Brain pericyte (primary cell): ENCODE measurements around the gene GPSM3.
"Not testable (repeated sequence)": the region's sequence is repeated elsewhere in the genome, so short reads cannot be mapped to it uniquely, and the experiment has no call there.

Experiments
- DNase-seq: peaks from one replicate; pipeline ENCODE4 v3.0.0-alpha.2; 2012; ENCODE audit warnings: low read depth, low spot score

The GPSM3 gene

DNA sequence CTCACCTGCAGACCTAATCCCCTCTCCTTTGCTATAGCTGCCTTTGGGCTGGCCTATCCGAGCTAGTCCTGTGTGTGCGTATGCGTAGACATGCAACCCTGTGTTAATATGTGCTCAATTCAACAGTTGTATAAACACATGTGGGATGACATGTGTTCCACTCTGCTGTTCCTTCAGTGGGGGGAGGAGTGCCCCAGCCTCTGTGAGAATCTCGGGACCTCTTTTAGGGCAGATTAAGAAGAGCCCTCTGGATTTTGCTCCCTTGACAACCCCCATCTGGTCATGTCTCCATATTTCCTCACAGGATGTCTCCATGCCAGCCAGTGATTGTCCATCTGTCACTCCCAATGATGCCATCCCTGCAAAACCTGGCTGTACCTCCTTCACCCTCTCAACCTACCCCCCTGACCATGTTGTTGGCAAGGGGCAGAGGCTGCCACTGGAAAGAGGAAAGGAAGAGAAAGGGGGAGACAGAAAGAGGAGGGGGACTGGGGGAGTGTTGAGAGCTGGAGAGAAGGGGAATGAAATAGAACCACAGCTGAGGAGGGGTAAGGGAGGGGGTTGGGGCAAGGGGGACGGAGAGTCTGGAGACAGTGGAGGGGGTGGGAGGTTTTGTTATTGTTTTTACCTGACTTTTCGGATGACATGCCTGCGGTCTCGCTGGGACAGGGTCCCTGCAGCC, 41.1 kb downstream of the GPSM3 start:
- no peak for DNase-seq

GRCh38 chr6:32149932-32150870, 42.2 kb downstream of the GPSM3 start:
- no peak for DNase-seq

DNA sequence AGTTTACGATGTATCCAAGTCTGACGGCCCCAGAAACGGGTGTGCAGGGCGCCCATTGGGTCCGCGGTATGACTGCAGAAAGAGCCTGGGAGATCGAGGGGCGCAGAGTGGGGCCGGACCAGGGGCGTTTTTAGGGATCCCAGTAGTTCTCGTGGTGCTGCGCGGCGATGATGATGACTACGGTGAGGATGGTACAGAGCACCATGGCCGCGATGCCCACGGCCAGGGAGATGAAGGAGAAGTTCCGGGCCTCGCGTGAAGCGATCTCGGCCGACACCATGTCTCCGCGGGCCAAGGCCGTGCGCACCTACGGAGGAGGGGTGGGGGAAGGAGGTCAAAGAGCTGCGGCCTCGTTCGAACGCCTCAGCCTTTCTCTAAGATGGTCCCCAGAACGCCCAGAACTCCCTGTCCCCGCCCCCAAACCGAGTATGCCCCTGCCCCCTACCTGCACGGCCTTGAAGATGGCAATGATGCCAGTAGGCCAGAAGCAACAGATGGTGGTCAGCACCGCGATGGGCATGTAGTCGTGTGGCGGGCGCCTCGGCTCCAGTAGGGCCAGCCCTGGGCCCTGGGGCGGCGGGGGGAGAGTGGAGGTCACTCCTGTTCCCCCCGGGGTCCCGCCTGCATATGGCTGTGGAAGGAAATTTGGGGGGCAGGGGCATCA, 43.2 kb downstream of the GPSM3 start:
- no peak for DNase-seq

- DNase-seq, result no peak
These were observed 44.0 kb downstream of the GPSM3 start for GRCh38 chr6:32148289-32149091.

DNA sequence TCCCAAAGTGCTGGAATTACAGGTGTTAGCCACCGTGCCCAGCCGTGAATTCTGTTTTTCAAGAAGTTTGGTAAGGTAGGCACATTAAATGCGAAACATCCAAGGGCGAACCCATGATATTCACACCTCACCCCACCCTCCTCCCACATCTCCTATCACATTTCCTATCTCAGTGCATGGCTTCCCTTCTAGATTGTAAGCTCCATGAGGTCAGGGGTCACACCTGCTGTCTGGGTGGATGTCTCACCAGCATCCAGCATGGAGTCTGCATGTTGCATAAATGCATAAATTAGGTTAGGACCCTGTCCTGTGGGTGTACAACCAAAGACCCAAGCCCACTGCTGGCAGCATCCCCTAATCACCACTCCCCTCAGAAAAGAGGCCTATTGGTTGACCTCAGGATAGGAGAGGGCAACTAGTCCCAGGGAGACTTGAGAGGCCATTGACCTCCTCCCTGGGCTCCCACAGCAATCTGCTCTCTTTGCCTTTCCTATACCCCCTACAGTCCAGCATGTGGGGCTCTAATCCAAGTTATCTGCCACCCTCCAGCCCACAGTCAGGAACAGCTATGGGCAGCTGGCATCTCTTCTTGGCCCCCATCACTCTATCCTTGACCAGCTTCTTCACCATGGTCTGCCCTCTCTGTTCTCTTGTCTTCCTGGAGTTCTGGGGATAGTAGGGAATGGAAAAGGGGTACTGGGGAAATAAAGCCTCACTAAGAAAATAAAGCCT, 44.9 kb downstream of the GPSM3 start:
- DNase-seq, result no peak

- DNase-seq, result no peak
These were observed 45.8 kb downstream of the GPSM3 start for GRCh38 chr6:32146687-32147086.

DNA sequence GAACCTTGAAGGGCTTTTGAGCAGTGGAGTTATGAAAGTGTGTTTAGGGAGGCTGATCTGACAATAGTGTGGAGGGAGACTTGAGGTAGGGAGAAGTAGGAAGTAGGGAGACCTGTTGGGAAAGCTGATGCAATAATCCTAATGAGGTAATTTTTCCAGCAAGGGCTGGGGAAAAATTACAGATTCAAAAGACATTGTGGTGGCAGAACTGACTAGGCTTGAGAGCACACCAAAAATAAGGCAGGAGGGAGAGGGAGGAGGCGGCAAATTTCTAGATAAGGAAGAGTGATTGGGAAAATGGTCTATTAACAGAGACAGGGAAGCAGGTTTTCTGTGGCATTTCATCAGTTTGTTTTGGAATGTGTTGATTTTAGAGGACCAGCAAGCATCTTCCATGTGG, 46.2 kb downstream of the GPSM3 start:
- no peak for DNase-seq

- DNase-seq, result not testable (repeated sequence)
These were observed 48.2 kb downstream of the GPSM3 start for GRCh38 chr6:32144238-32144637.
